ENCODE data around the gene PPP1R2B.
"Not testable (repeated sequence)": the region's sequence is repeated elsewhere in the genome, so short reads cannot be mapped to it uniquely, and the experiment has no call there.

DNA sequence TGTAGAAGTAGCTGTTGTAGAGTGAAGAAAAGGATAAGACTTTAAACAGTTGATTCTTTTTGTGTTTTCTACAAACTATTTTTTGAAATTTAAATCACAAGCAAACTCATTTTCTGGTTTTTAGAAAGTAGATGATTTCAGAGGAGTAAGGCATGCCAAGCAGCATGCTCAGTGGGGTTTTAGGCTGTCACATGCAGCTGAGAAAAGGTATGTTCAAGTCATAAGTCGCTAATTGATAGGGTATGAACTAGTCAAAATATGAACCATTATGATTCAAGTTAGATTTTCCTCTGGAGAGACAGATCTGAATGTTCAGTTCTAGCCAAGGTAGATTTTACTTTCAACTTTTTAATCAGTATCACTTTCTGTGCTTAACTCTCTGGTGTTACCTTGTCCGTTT, 3.0 kb downstream of the PPP1R2B start:
- TF ChIP-seq, protein P1, sequence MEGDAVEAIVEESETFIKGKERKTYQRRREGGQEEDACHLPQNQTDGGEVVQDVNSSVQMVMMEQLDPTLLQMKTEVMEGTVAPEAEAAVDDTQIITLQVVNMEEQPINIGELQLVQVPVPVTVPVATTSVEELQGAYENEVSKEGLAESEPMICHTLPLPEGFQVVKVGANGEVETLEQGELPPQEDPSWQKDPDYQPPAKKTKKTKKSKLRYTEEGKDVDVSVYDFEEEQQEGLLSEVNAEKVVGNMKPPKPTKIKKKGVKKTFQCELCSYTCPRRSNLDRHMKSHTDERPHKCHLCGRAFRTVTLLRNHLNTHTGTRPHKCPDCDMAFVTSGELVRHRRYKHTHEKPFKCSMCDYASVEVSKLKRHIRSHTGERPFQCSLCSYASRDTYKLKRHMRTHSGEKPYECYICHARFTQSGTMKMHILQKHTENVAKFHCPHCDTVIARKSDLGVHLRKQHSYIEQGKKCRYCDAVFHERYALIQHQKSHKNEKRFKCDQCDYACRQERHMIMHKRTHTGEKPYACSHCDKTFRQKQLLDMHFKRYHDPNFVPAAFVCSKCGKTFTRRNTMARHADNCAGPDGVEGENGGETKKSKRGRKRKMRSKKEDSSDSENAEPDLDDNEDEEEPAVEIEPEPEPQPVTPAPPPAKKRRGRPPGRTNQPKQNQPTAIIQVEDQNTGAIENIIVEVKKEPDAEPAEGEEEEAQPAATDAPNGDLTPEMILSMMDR (IDR thresholded peaks at IDR 0.05): not testable (repeated sequence)
- not testable (repeated sequence) for TF ChIP-seq POLR2A (IDR thresholded peaks at IDR 0.05)
